Immature natural killer cell (primary cell): ENCODE results near the gene HELQ. TPM values are rescaled to one million over a fixed set of nuclear protein-coding genes. Genes with fewer than 3 reads are reported as not detected.

Experiments used
- DNase-seq, 3 donors: peaks; one replicate each; pipeline ENCODE4 v3.0.0; 2022; ENCODE audit warnings: mixed read lengths in 1 of 3
- H3K27ac Mint-ChIP-seq, 6 donors: one replicate each; pipeline ENCODE4 v1.8.0; 2020; ENCODE audit warnings: mixed read lengths in 6 of 6, mild to moderate bottlenecking in 5 of 6, inconsistent platforms in 4 of 6, moderate library complexity in 3 of 6
- H3K27me3 Mint-ChIP-seq, 3 donors: one replicate each; pipeline ENCODE4 v1.8.0; 2020 to 2021; ENCODE audit warnings: low read depth in 3 of 3, mild to moderate bottlenecking in 3 of 3, mixed read lengths in 3 of 3, moderate library complexity in 3 of 3, inconsistent platforms in 1 of 3
- H3K36me3 Mint-ChIP-seq, 3 donors: one replicate each; pipeline ENCODE4 v1.8.0; 2020; ENCODE audit warnings: mixed read lengths in 3 of 3, inconsistent platforms in 2 of 3, mild to moderate bottlenecking in 2 of 3
- H3K4me1 Mint-ChIP-seq, 2 donors: one replicate each; pipeline ENCODE4 v1.8.0; 2020; ENCODE audit warnings: inconsistent platforms in 2 of 2, mild to moderate bottlenecking in 2 of 2, mixed read lengths in 2 of 2, moderate library complexity in 1 of 2
- H3K4me3 Mint-ChIP-seq, 5 donors: one replicate each; pipeline ENCODE4 v1.8.0; 2020; ENCODE audit warnings: mild to moderate bottlenecking in 5 of 5, mixed read lengths in 5 of 5, inconsistent platforms in 3 of 5, moderate library complexity in 3 of 5
- H3K9me3 Mint-ChIP-seq, 6 donors: one replicate each; pipeline ENCODE4 v1.8.0; 2020; ENCODE audit warnings: mild to moderate bottlenecking in 6 of 6, mixed read lengths in 6 of 6, inconsistent platforms in 4 of 6, moderate library complexity in 3 of 6
- polyA plus RNA-seq, 3 donors: library from polyadenylated mRNA; unstranded; fragments of 300-500 nt; fragmentation: Illumina TruSeq; gene quantifications; one replicate each; pipeline ENCODE4 v1.2.3, GENCODE V29; 2021

The HELQ gene
- polyA plus RNA-seq, 3 donors from 2014 or later: 7.8 to 18.9 (median 15.4) TPM

- H3K4me1 Mint-ChIP-seq: no peaks in the 10 kb centered on the region
- peaks cover 2 to 7% (median 7%) of the 10 kb centered on the region in 3 donors for H3K27me3 Mint-ChIP-seq
- peaks cover 0 to 12% (median 1%) of the 10 kb centered on the region in 6 donors for H3K9me3 Mint-ChIP-seq
- H3K36me3 Mint-ChIP-seq: peaks cover 4 to 17% (median 4%) of the 10 kb centered on the region in 3 donors
- H3K4me3 Mint-ChIP-seq: no peak overlapping the region
- H3K27ac Mint-ChIP-seq: no peak overlapping the region
- no peak for DNase-seq
These were observed 82.7 kb downstream of the HELQ start for GRCh38 chr4:83372931-83373330.

- no peaks in the 10 kb centered on the region for H3K4me1 Mint-ChIP-seq
- H3K36me3 Mint-ChIP-seq: peaks cover 1 to 9% (median 4%) of the 10 kb centered on the region in 3 donors
- peaks cover 2 to 7% (median 5%) of the 10 kb centered on the region in 3 donors for H3K27me3 Mint-ChIP-seq
- H3K27ac Mint-ChIP-seq: no peak overlapping the region
- DNase-seq: no peak
- H3K9me3 Mint-ChIP-seq: peaks cover 0 to 2% (median 0%) of the 10 kb centered on the region in 6 donors
- no peak overlapping the region for H3K4me3 Mint-ChIP-seq
These were observed 83.7 kb downstream of the HELQ start for GRCh38 chr4:83371936-83372335.

- H3K27me3 Mint-ChIP-seq: peaks cover 2 to 6% (median 5%) of the 10 kb centered on the region in 3 donors
- no peaks in the 10 kb centered on the region for H3K4me1 Mint-ChIP-seq
- no peak overlapping the region for H3K27ac Mint-ChIP-seq
- H3K4me3 Mint-ChIP-seq: no peak overlapping the region
- H3K36me3 Mint-ChIP-seq: peaks cover 0 to 6% (median 3%) of the 10 kb centered on the region in 3 donors
- DNase-seq: no peak
- H3K9me3 Mint-ChIP-seq: no peaks in the 10 kb centered on the region
These were observed 84.4 kb downstream of the HELQ start for GRCh38 chr4:83371235-83371634.

- Mint-ChIP-seq H3K36me3 (no peaks in the 10 kb centered on the region), H3K9me3 (no peaks in the 10 kb centered on the region), H3K4me1 (no peaks in the 10 kb centered on the region), H3K27ac (no peak overlapping the region), H3K4me3 (no peak overlapping the region), H3K27me3 (peaks cover 0 to 5% (median 0%) of the 10 kb centered on the region in 3 donors)
- no peak for DNase-seq
These were observed 85.0 kb downstream of the HELQ start for GRCh38 chr4:83370640-83370906.

GRCh38 chr4:83369831-83370639, 85.6 kb downstream of the HELQ start:
- DNase-seq: no peak
- Mint-ChIP-seq H3K27me3 (peaks cover 0 to 5% (median 0%) of the 10 kb centered on the region in 3 donors), H3K27ac (no peak overlapping the region), H3K36me3 (no peaks in the 10 kb centered on the region), H3K9me3 (no peaks in the 10 kb centered on the region), H3K4me1 (no peaks in the 10 kb centered on the region), H3K4me3 (no peak overlapping the region)

GRCh38 chr4:83364312-83364711, 91.3 kb downstream of the HELQ start:
- Mint-ChIP-seq H3K36me3 (no peaks in the 10 kb centered on the region), H3K27ac (no peak overlapping the region), H3K4me1 (no peaks in the 10 kb centered on the region), H3K9me3 (no peaks in the 10 kb centered on the region), H3K4me3 (no peak overlapping the region), H3K27me3 (peaks cover 0 to 3% (median 0%) of the 10 kb centered on the region in 3 donors)
- DNase-seq: no peak

- H3K36me3 Mint-ChIP-seq: no peaks in the 10 kb centered on the region
- no peaks in the 10 kb centered on the region for H3K4me1 Mint-ChIP-seq
- no peak overlapping the region for H3K4me3 Mint-ChIP-seq
- no peaks in the 10 kb centered on the region for H3K27me3 Mint-ChIP-seq
- H3K9me3 Mint-ChIP-seq: no peaks in the 10 kb centered on the region
- no peak for DNase-seq
- no peak overlapping the region for H3K27ac Mint-ChIP-seq
These were observed 92.9 kb downstream of the HELQ start for GRCh38 chr4:83362492-83363329.

- H3K36me3 Mint-ChIP-seq: no peaks in the 10 kb centered on the region
These were observed 94.1 kb downstream of the HELQ start for GRCh38 chr4:83361416-83362103.

GRCh38 chr4:83360018-83360417, 95.6 kb downstream of the HELQ start:
- peaks cover 0 to 2% (median 0%) of the 10 kb centered on the region in 3 donors for H3K27me3 Mint-ChIP-seq
- H3K9me3 Mint-ChIP-seq: no peaks in the 10 kb centered on the region
- H3K36me3 Mint-ChIP-seq: no peaks in the 10 kb centered on the region
- DNase-seq: no peak
- no peak overlapping the region for H3K4me3 Mint-ChIP-seq
- H3K4me1 Mint-ChIP-seq: no peaks in the 10 kb centered on the region
- no peak overlapping the region for H3K27ac Mint-ChIP-seq

More at GRCh38 chr4:83361416-83362103, 94.1 kb downstream of the HELQ start:
- Mint-ChIP-seq H3K9me3 (no peaks in the 10 kb centered on the region), H3K27ac (peak overlapping the region in 1 of 6 donors; percentile 6), H3K27me3 (no peaks in the 10 kb centered on the region), H3K4me3 (no peak overlapping the region), H3K4me1 (no peaks in the 10 kb centered on the region)
- DNase-seq: no peak

GRCh38 chr4:83358410-83358809, 97.2 kb downstream of the HELQ start:
- no peaks in the 10 kb centered on the region for H3K36me3 Mint-ChIP-seq
- H3K9me3 Mint-ChIP-seq: no peaks in the 10 kb centered on the region
- no peak overlapping the region for H3K4me3 Mint-ChIP-seq
- no peak overlapping the region for H3K27ac Mint-ChIP-seq
- DNase-seq: no peak
- H3K27me3 Mint-ChIP-seq: peaks cover 0 to 2% (median 0%) of the 10 kb centered on the region in 3 donors
- H3K4me1 Mint-ChIP-seq: peaks cover 0 to 3% of the 10 kb centered on the region in 2 donors

Other genes starting within 250 kb of the HELQ start
- gene COQ2, start 171.0 kb downstream of the HELQ start, polyA plus RNA-seq: 1 to 10 TPM; 5.8 to 7.8 (median 7.5) TPM
- gene HPSE, start 121.0 kb downstream of the HELQ start, polyA plus RNA-seq: 1 to 10 TPM; 1.1 to 2.5 (median 1.3) TPM
- 10 to 100 TPM; 44.8 to 77.0 (median 45.5) TPM for gene MRPS18C, start 235 bp upstream of the HELQ start, polyA plus RNA-seq
- 10 to 100 TPM in 1 of 3 donors, 1 to 10 TPM in 2; 6.2 to 10.8 (median 7.4) TPM for gene ABRAXAS1, start 29.3 kb upstream of the HELQ start, polyA plus RNA-seq
- 1 to 10 TPM in 1 of 3 donors, under 1 TPM in 1, not detected in 1; 0.56 to 2.1 TPM for gene GPAT3, start 80.3 kb upstream of the HELQ start, polyA plus RNA-seq